OCI-LY3 (cell line): Measurements from ENCODE around the gene RECK.

ENCODE experiments used
- CTCF ChIP-seq: fragments of 200-600, 300-600 bp; sonication (generic); IDR thresholded peaks from 2 replicates; pipeline ENCODE4 v1.5.1; 2014; ENCODE audit warnings: antibody characterized with exemption, low read length, low read depth
- EZH2phosphoT487 ChIP-seq: fragments of 200-600 bp; shearing (Covaris generic); IDR thresholded peaks from 2 replicates; pipeline ENCODE4 v1.6.1; 2018; ENCODE audit warnings: antibody characterized with exemption, mixed run types, low read depth

GRCh38 chr9:36163049-36163785, 126.5 kb downstream of the RECK start:
- no peak for TF ChIP-seq CTCF
- no peak for TF ChIP-seq EZH2phosphoT487
